NCI-H748 (cell line): ENCODE measurements around the gene BMPR1B.

Experiments used
- DNase-seq: peaks from one replicate; lab custom pipeline; 2025; ENCODE audit not compliant: unreplicated experiment; lab: John Stamatoyannopoulos, UW

The BMPR1B gene

GRCh38 chr4:94947681-94948108 lies 189.9 kb downstream of the BMPR1B start:
- no peak for DNase-seq

- no peak for DNase-seq
Observed at GRCh38 chr4:94954251-94954650, 196.5 kb downstream of the BMPR1B start.

DNA sequence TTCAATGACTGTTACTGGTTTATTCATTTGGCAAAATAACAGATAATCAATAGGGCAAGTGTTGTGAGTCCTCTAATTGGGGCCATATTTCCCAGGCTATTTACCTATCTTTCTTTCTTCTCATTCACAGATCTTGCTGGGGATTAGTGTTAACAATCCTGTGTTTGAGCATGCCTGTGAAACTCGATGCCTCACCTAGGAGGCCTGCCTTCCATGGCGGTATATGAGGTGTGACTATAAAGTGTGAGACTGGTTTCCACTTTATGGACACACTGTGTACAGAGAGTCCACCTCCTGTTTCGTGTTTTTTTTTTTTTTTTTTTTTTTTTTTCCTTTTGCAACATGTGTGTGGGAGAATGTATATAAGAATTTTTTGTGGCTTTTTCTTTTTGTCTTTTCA lies 199.3 kb downstream of the BMPR1B start:
- DNase-seq = peak; percentile 67

DNA sequence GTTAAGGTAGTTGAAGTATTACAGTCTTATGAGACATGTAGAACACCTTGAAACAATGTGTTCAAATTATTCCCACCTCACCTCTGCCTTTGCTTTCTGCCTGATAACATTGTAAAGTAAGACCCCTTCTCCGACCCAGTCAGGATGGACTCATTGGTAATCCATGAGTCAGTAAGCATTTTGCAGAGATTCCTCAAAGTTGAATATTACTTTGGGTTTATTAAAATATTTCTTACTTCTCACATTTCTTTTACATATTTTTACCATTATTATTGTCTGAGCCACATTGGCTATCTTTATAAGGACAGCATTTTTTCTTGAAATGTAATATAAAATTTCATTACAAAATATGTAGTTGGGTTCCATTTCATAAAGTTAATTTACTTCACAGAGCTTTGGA lies 201.6 kb downstream of the BMPR1B start:
- DNase-seq = no peak

DNA sequence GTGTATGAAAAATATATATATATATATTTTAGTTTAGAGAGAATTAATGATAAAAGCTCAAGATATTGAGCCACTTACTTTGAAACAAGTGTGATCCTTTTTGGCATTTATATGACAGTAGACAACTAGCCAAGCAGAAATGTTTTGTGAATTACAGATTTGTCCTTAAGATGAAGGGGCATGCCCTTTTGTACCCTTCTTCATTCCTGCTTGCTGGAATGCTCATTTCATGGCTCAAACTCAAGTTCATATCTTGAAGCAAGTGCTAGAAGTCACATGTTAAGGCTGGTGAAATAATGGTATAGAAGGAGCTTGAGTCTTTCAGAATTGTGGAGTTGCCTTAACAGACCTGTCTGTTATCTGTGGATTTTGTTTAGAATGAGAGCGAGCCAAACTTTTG lies 203.0 kb downstream of the BMPR1B start:
- DNase-seq = no peak

GRCh38 chr4:94961420-94961819 lies 203.7 kb downstream of the BMPR1B start:
- DNase-seq = no peak

DNA sequence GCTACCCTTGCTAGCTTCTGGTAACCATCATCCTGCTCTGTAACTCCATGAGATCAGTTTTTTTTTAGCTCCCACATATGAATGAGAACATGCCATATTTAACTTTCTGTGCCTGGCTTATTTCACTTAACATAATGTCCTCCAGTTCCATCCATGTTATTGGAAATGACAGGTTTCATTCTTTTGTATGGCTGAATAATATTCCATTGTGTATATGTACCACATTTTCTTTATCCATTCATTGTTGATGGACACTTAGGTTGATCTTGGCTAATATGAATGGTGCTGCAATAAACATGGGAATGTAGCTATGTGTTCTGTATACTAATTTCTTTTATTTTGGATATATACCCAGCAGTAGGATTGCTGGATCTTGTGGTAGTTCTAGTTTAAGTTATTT lies 204.7 kb downstream of the BMPR1B start:
- no peak for DNase-seq

- DNase-seq = no peak
Observed at GRCh38 chr4:94965852-94966251, 208.1 kb downstream of the BMPR1B start.

- no peak for DNase-seq
Observed at GRCh38 chr4:94968493-94968892, 210.7 kb downstream of the BMPR1B start.

GRCh38 chr4:94970650-94971049 lies 212.9 kb downstream of the BMPR1B start:
- no peak for DNase-seq

DNA sequence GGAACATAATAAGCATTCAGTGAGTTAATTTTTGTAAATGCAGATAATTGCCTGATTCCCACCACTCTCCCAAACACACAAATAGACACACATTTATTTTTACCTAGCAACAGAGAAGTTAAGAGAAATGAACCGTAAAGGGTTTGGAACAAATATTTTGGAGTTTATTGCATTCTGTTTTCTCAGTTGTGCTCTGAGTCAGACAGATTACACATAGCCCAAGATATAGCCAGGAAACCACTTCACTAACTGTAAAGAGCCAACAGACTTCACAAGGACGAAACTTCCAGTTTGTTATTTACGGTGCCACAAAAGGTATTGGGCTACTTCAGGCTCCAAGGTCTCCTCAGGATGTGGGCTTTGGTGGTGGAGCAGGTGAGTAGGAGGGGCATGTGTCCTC lies 217.0 kb downstream of the BMPR1B start:
- peak; percentile 15 for DNase-seq

DNA sequence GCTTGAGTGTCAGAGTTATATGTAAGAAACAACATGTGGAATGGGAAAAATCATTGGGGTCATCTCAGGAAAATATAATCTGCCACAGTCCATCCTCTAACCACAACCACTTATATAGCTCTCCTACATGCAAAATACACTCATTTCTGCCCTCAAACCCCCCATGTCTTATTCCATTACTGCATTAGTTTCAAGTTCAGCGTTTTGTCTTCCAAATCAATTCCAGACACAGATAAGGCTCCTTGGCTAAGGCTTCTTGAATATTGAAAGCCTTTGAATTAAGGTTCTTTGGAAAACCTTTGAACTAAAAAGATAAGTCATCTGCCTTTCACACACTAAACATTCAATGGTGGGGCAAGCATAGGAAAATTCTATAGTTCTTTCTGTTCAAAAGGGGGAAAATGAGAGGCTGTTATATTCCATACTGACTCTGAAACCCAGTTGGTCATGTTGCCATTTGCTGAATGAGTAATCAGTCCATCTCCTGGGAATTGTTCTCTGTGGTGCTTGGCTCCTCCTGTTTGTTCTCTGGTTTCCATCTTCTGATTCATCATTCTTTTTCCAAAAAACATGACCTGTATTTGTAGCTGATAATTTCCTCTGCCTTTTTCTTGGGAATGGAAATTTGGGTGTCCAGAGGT lies 218.7 kb downstream of the BMPR1B start:
- no peak for DNase-seq

DNA sequence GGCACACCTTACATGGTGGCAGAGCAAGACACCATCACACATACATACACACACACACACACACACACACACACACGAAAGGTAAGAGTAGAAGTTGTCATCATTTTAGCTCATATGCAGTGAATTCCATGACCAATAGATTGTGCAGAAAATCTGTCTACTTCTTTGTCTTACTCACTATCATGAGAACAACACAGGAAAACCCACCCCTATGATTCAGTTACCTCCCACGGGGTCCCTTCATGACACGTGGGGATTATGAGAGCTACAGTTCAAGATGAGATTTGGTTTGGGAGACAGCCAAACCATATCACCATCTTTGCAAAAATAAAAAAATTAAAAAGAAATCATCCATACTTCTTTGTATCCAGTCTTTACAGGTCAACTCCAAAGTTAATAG lies 221.1 kb downstream of the BMPR1B start:
- no peak for DNase-seq

DNA sequence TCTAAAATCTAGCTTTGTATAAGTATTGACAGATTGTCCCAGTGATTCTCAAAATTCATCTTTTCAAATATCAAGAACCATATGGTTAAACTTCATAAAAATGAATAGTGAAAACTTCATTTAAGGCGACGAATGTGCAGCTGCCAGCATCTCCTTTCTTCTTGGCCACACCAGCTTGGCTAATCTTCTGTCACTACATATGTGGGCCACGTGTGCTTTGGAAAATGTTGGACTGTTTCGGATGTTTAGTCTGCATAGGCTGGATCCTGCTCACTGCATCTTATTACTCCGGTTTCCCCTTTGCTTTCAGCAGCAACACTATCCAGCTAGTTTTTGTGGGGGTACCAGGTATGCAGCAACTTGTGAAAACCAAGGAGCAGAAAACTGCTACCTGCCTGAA lies 221.9 kb downstream of the BMPR1B start:
- DNase-seq = no peak

DNA sequence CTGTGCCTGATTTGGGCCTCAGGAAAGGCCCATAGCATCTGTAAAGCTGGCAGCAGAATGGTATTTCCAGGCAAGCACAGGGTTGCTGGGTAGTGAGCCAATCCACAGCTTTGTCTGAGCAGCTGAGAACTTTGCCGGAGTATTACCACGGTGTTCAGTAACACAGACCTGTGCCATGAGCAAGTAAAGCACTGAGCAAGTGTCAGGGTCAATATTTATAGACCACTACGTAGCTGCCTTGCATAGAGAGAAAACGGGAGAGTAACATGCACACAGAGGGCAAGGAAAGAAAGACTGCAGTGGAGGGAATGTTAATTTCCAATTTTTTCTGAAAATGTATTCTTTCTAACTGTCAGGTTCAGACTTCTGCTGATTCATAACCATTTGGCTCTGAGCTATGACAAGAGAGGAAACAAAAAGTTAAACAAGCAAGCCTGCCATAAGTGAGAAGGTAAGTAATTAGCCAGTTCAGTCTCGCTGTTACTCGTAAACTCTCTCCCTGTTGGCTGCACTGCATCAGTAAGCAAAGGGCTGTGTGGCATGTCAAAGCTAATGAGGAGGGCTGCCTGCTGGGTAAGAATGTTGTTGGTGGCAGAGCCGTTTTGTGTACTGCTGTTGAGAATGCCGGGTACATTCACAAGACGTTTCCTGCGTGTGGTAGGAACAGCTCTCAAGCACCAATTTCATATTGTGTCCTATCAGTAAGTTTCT lies 238.1 kb downstream of the BMPR1B start:
- DNase-seq = peak; percentile 15

DNA sequence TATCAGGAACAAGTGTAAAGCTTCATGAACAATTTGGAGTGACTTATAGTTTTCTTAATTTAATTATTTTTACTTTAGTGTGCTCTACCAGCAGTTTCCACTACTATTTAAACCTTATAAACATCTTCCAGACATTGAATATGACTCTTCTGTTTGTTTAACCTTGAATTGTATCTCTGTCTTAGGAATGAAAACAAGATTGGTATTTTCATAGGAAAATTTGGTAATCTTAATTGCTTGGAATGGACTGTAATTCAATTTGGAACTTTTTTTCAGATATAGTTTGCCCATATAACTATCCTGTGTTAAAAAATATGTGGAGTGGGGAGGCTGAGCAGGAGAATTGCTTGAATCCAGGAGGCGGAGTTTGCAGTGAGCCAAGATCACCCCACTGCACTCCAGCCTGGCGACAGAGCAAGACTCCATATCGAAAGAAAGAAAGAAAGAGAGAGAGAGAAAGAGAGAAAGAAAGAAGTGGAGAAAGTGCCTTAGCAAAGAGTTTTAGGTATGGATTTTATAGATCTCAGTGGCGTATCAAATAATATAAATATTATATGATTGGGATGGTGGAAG lies 242.4 kb downstream of the BMPR1B start:
- DNase-seq = no peak

GRCh38 chr4:95004912-95005311 lies 247.2 kb downstream of the BMPR1B start:
- no peak for DNase-seq

DNA sequence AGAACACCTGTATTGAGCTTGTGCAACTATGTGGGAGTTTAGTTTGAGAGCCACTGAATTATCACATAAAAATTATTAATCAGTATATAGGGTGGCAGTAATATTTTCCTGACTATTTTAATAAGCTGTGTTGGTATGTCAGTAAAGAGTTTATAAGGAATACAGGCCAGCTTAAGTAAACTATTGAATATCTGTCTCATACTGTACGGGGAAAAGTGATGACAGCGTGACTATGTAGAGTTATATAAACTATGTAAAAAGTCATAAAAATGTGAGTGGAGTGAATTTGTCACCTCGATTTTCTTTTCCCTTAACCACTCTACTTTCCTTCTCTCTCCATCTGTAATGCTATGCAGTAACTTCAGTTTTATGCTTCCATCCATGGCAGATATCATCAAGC lies 250.2 kb downstream of the BMPR1B start:
- DNase-seq = no peak

GRCh38 chr4:95013236-95013635 lies 255.5 kb downstream of the BMPR1B start:
- no peak for DNase-seq

DNA sequence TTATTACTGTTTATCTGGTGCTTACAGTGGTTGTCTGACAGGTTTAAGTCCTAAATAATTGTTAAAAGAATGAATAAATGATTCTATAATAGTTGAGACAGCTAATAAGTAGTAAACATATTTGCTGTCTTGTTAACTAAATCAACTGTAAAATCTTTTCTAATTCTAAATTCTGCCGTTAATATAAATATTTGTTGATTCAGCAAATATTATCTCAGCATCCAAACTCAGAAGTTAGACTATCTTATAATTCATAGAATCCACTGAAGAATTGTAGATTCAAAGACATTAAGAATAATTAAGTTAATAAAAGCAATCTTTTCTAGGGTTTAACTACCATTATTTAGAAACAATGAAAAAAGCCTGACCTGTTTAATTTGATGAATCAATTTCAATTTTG lies 256.3 kb downstream of the BMPR1B start:
- no peak for DNase-seq

GRCh38 chr4:95017305-95018064 lies 259.7 kb downstream of the BMPR1B start:
- DNase-seq = no peak

DNA sequence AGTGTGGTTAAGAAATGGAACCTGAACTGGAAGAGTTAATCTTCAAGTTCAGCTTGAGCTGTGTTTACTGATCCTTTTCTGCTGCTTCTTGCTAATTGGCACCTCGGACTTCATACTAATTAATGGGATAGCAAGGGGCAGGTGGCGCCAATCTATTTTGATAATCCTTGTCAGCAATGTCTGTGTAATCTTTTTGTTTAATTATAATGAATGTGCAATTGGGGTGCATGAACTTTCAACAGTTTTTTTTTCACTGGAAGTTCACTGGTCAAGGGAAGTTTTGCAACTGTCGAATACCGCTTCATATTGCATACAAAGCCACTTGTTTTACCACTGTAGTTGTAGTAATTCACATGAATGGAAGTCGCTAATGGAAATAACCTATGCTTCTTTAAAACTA lies 261.0 kb downstream of the BMPR1B start:
- no peak for DNase-seq
